ENCODE measurements around the gene CKAP5.

- TF ChIP-seq HDGF (IDR thresholded peaks at IDR 0.05; ENCODE audit: borderline replicate concordance) (no peak), SP1 (IDR thresholded peaks at IDR 0.05) (no peak), CTBP1 (IDR thresholded peaks at IDR 0.05; ENCODE audit: borderline replicate concordance) (no peak), LEF1 (IDR thresholded peaks at IDR 0.05; ENCODE audit: borderline replicate concordance) (no peak), FOXK2 (IDR thresholded peaks at IDR 0.05) (no peak)
These were observed 104.2 kb downstream of the CKAP5 start for GRCh38 chr11:46741600-46742484.
